HEK293 (cell line): ENCODE results near the gene ZNF219.

Source experiments
- BCL6B ChIP-seq: fragments of 450-650 bp; formaldehyde crosslinking; IDR thresholded peaks from 2 replicates; pipeline ENCODE4 v1.5.1; 2017; ENCODE audit warnings: missing biosample characterization, missing genetic modification characterization
- IKZF3 ChIP-seq: fragments of 450-650 bp; IDR thresholded peaks from 2 replicates; pipeline ENCODE4 v1.5.0; 2018; ENCODE audit warnings: missing biosample characterization, mild to moderate bottlenecking, missing genetic modification characterization, moderate library complexity
- KLF1 ChIP-seq: fragments of 450-650 bp; formaldehyde crosslinking; IDR thresholded peaks from 2 replicates; pipeline ENCODE4 v1.5.1; 2016; ENCODE audit warnings: missing biosample characterization, missing genetic modification characterization
- KLF10 ChIP-seq: fragments of 450-650 bp; IDR thresholded peaks from 2 replicates; pipeline ENCODE4 v1.5.1; 2018; ENCODE audit warnings: missing biosample characterization, mild to moderate bottlenecking, missing genetic modification characterization
- KLF16 ChIP-seq: fragments of 450-650 bp; formaldehyde crosslinking; IDR thresholded peaks from 2 replicates; pipeline ENCODE4 v1.5.1; 2017; ENCODE audit warnings: missing biosample characterization, missing genetic modification characterization
- SP2 ChIP-seq: fragments of 450-650 bp; formaldehyde crosslinking; IDR thresholded peaks from 2 replicates; pipeline ENCODE4 v1.5.1; 2016; ENCODE audit warnings: missing biosample characterization, missing genetic modification characterization
- ZBTB17 ChIP-seq: fragments of 450-650 bp; formaldehyde crosslinking; IDR thresholded peaks from 2 replicates; pipeline ENCODE4 v1.5.1; 2016; ENCODE audit warnings: missing biosample characterization, missing genetic modification characterization
- ZNF239 ChIP-seq: fragments of 450-650 bp; formaldehyde crosslinking; IDR thresholded peaks from 2 replicates; pipeline ENCODE4 v1.5.1; 2016; ENCODE audit warnings: missing biosample characterization, missing genetic modification characterization
- ZNF24 ChIP-seq: fragments of 450-650 bp; formaldehyde crosslinking; IDR thresholded peaks from 2 replicates; pipeline ENCODE4 v1.5.1; 2016; ENCODE audit warnings: missing biosample characterization, missing genetic modification characterization
- ZNF274 ChIP-seq, 2 experiments: fragments of 200-500 bp in 1 of 2; fragments of 450-650 bp in 1 of 2; sonication (Bioruptor generic) in 1 of 2; formaldehyde crosslinking in 1 of 2; IDR thresholded peaks; 2 replicates each; pipeline versions ENCODE4 v1.5.1 to v1.6.1; 2014 to 2016; ENCODE audit warnings: borderline replicate concordance in 1 of 2, inconsistent platforms in 1 of 2, low read length in 1 of 2, missing biosample characterization in 1 of 2, missing genetic modification characterization in 1 of 2
- ZNF280D ChIP-seq: fragments of 450-650 bp; formaldehyde crosslinking; IDR thresholded peaks from 2 replicates; pipeline ENCODE4 v1.5.1; 2016; ENCODE audit warnings: missing biosample characterization, missing genetic modification characterization
- ZNF354C ChIP-seq: fragments of 450-650 bp; formaldehyde crosslinking; IDR thresholded peaks from 2 replicates; pipeline ENCODE4 v1.5.1; 2016; ENCODE audit warnings: missing biosample characterization, missing genetic modification characterization, low read depth, borderline replicate concordance
- ZNF37A ChIP-seq: fragments of 450-650 bp; IDR thresholded peaks from 2 replicates; pipeline ENCODE4 v1.5.1; 2018; ENCODE audit warnings: missing biosample characterization, missing genetic modification characterization
- ZNF398 ChIP-seq: fragments of 450-650 bp; formaldehyde crosslinking; IDR thresholded peaks from 2 replicates; pipeline ENCODE4 v1.5.1; 2017; ENCODE audit warnings: missing biosample characterization, missing genetic modification characterization
- ZNF404 ChIP-seq: fragments of 450-650 bp; formaldehyde crosslinking; IDR thresholded peaks from 2 replicates; pipeline ENCODE4 v1.5.1; 2017; ENCODE audit warnings: missing biosample characterization, missing genetic modification characterization
- ZNF416 ChIP-seq: fragments of 450-650 bp; formaldehyde crosslinking; IDR thresholded peaks from 2 replicates; pipeline ENCODE4 v1.5.1; 2016; ENCODE audit warnings: missing biosample characterization, missing genetic modification characterization
- ZNF626 ChIP-seq: fragments of 450-650 bp; sonication (Bioruptor Pico); formaldehyde crosslinking; IDR thresholded peaks from 2 replicates; pipeline ENCODE4 v1.5.1; 2018; ENCODE audit warnings: missing biosample characterization, missing genetic modification characterization, inconsistent platforms
- ZNF639 ChIP-seq: fragments of 450-650 bp; formaldehyde crosslinking; IDR thresholded peaks from 2 replicates; pipeline ENCODE4 v1.5.1; 2016; ENCODE audit warnings: missing biosample characterization, missing genetic modification characterization
- ZNF701 ChIP-seq: fragments of 450-650 bp; formaldehyde crosslinking; IDR thresholded peaks from 2 replicates; pipeline ENCODE4 v1.5.1; 2016; ENCODE audit warnings: missing biosample characterization, missing genetic modification characterization
- ZNF791 ChIP-seq: fragments of 450-650 bp; formaldehyde crosslinking; IDR thresholded peaks from 2 replicates; pipeline ENCODE4 v1.5.1; 2016; ENCODE audit warnings: missing biosample characterization, missing genetic modification characterization
- ZSCAN30 ChIP-seq: fragments of 450-650 bp; IDR thresholded peaks from 2 replicates; pipeline ENCODE4 v1.5.1; 2018; ENCODE audit warnings: missing biosample characterization, mild to moderate bottlenecking, missing genetic modification characterization, moderate library complexity
- ZSCAN4 ChIP-seq: fragments of 450-650 bp; formaldehyde crosslinking; IDR thresholded peaks from 2 replicates; pipeline ENCODE4 v1.5.1; 2017; ENCODE audit warnings: missing biosample characterization, missing genetic modification characterization
- TF ChIP-seq, protein P1 (sequence below): fragments of 450-650 bp; formaldehyde crosslinking; IDR thresholded peaks from 2 replicates; pipeline ENCODE4 v1.5.1; 2016; ENCODE audit warnings: missing biosample characterization, missing genetic modification characterization
- TF ChIP-seq, protein P2 (sequence below): fragments of 450-650 bp; formaldehyde crosslinking; IDR thresholded peaks from 2 replicates; pipeline ENCODE4 v1.5.1; 2016; ENCODE audit warnings: missing biosample characterization, missing genetic modification characterization
- TF ChIP-seq, protein P3 (sequence below): fragments of 450-650 bp; formaldehyde crosslinking; IDR thresholded peaks from 2 replicates; pipeline ENCODE4; 2016; ENCODE audit warnings: missing biosample characterization, missing genetic modification characterization

Gene ZNF219

DNA sequence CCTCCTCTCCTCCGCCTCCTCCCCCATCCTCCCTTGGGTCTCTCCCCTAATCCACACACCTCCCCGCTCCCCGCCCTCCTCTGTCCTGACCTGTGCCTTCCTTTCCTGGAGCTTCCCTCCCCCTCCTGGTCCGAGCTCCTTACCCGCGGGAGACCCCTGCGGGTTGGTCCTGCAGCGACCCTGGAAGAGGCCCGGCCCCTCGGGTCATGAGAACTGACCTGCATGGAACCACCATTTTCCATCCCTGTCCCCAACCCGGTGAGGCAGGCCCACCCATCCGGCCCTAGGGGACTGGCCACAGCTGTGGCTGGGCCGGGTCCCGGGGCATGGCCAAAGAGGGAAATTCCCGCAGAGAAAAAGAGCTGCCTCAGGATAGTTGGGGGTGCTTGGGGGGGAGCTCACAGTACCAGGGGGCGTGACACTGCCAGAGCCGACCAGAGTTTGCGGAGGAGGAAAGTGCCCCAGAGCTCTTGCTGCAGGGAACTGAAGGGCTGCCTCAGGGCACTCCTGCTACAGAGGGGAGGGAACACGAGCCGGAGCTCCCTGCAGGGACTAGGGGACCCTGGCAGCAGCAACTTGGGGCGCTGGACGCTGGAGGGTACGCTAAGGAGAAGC lies 27.7 kb downstream of the ZNF219 start (continued):
- TF ChIP-seq, protein P1, sequence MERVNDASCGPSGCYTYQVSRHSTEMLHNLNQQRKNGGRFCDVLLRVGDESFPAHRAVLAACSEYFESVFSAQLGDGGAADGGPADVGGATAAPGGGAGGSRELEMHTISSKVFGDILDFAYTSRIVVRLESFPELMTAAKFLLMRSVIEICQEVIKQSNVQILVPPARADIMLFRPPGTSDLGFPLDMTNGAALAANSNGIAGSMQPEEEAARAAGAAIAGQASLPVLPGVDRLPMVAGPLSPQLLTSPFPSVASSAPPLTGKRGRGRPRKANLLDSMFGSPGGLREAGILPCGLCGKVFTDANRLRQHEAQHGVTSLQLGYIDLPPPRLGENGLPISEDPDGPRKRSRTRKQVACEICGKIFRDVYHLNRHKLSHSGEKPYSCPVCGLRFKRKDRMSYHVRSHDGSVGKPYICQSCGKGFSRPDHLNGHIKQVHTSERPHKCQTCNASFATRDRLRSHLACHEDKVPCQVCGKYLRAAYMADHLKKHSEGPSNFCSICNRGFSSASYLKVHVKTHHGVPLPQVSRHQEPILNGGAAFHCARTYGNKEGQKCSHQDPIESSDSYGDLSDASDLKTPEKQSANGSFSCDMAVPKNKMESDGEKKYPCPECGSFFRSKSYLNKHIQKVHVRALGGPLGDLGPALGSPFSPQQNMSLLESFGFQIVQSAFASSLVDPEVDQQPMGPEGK = peak; percentile 77
- TF ChIP-seq ZNF404 (tag by site-specific recombination) (no peak), ZNF398 (tag by site-specific recombination) (peak; percentile 97), KLF16 (peak; percentile 54; the same call in 1 of the 2 replicates), ZNF24 (tag by site-specific recombination) (peak; percentile 51; the same call in 1 of the 2 replicates), IKZF3 (tag by site-specific recombination) (no peak), KLF10 (tag by site-specific recombination) (no peak), BCL6B (tag by site-specific recombination) (no peak), ZNF239 (tag by site-specific recombination) (no peak), ZSCAN30 (tag by site-specific recombination) (no peak), ZNF280D (tag by site-specific recombination) (no peak), ZNF626 (no peak), KLF1 (peak; percentile 51), ZNF354C (no peak), ZBTB17 (no peak), ZNF791 (tag by site-specific recombination) (no peak), ZSCAN4 (tag by site-specific recombination) (peak; percentile 27; the same call in 1 of the 2 replicates), ZNF274 (IDR thresholded peaks at IDR 0.05; ENCODE audit: low read length) (no peak), ZNF274 (tag by site-specific recombination; IDR thresholded peaks at IDR 0.05; ENCODE audit: borderline replicate concordance) (no peak), ZNF639 (tag by site-specific recombination) (no peak), ZNF701 (no peak), ZNF37A (tag by site-specific recombination) (no peak), ZNF416 (no peak), SP2 (tag by site-specific recombination) (peak; percentile 68)
- TF ChIP-seq, protein P2, sequence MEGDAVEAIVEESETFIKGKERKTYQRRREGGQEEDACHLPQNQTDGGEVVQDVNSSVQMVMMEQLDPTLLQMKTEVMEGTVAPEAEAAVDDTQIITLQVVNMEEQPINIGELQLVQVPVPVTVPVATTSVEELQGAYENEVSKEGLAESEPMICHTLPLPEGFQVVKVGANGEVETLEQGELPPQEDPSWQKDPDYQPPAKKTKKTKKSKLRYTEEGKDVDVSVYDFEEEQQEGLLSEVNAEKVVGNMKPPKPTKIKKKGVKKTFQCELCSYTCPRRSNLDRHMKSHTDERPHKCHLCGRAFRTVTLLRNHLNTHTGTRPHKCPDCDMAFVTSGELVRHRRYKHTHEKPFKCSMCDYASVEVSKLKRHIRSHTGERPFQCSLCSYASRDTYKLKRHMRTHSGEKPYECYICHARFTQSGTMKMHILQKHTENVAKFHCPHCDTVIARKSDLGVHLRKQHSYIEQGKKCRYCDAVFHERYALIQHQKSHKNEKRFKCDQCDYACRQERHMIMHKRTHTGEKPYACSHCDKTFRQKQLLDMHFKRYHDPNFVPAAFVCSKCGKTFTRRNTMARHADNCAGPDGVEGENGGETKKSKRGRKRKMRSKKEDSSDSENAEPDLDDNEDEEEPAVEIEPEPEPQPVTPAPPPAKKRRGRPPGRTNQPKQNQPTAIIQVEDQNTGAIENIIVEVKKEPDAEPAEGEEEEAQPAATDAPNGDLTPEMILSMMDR (tag by site-specific recombination) = peak; percentile 57
- TF ChIP-seq, protein P3, sequence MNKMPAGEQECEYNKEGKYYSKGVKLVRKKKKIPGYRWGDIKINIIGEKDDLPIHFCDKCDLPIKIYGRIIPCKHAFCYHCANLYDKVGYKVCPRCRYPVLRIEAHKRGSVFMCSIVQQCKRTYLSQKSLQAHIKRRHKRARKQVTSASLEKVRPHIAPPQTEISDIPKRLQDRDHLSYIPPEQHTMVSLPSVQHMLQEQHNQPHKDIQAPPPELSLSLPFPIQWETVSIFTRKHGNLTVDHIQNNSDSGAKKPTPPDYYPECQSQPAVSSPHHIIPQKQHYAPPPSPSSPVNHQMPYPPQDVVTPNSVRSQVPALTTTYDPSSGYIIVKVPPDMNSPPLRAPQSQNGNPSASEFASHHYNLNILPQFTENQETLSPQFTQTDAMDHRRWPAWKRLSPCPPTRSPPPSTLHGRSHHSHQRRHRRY (tag by site-specific recombination) = no peak
